ENCODE data around the gene OR8D1.
"Not testable (repeated sequence)": the region's sequence is repeated elsewhere in the genome, so short reads cannot be mapped to it uniquely, and the experiment has no call there.

The OR8D1 gene

DNA sequence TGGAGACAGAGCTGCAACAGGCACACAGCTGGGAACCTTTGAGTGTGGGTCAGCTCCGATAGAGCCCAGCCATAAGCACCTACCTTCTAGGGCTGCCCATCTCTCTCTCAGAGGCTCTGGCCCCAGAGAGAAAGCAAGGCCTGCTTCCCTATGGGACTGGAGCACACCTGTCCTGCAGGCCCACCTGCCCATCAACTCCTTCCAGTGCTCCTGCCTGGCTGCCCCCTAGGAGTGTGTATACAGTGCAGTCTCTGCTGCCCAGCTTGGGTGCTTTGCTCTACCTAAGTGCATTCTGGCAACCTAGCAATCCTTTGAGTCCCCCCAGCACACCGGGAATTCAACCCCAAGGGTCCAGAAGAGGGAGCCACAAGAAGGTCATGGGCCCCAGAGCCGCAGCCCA, 36.5 kb downstream of the OR8D1 start:
- no peaks in the 10 kb centered on the region for H3K36me3 ChIP-seq (ENCODE audit: control insufficient read depth, insufficient read depth, low read length)
- no peak overlapping the region for H3K27ac ChIP-seq (ENCODE audit: low read depth, low read length)
- no peak overlapping the region for H3K9ac ChIP-seq (ENCODE audit: low read length)
- no peaks in the 10 kb centered on the region for H3K4me1 ChIP-seq (ENCODE audit: control insufficient read depth, insufficient read depth, low read length)
- H3K4me3 ChIP-seq (ENCODE audit: low read length), result no peak overlapping the region
- no peaks in the 10 kb centered on the region for H3K27me3 ChIP-seq (ENCODE audit: control insufficient read depth, insufficient read depth, low read length)

DNA sequence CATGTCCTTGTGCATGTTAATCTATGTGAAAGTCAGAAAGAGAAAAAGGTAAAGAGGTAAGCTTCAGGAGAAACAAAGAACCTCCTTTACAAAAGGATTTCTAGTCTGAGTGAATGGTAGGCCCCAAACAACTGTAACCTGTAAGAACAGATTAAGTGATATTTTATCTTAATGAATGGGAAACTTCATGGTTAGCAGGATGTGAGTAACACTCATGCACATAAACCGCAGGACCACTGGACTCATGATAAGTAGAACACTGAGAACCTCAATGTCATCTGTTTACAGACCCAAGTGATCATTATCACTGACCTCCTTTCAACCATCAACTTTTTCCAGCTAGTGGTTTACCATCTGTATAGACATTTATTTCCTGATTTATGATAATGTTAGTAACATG, 37.7 kb downstream of the OR8D1 start:
- no peak overlapping the region for H3K27ac ChIP-seq (ENCODE audit: low read depth, low read length)
- no peaks in the 10 kb centered on the region for H3K4me1 ChIP-seq (ENCODE audit: control insufficient read depth, insufficient read depth, low read length)
- no peak overlapping the region for H3K9ac ChIP-seq (ENCODE audit: low read length)
- no peaks in the 10 kb centered on the region for H3K36me3 ChIP-seq (ENCODE audit: control insufficient read depth, insufficient read depth, low read length)
- H3K4me3 ChIP-seq (ENCODE audit: low read length), result no peak overlapping the region
- H3K27me3 ChIP-seq (ENCODE audit: control insufficient read depth, insufficient read depth, low read length), result no peaks in the 10 kb centered on the region

DNA sequence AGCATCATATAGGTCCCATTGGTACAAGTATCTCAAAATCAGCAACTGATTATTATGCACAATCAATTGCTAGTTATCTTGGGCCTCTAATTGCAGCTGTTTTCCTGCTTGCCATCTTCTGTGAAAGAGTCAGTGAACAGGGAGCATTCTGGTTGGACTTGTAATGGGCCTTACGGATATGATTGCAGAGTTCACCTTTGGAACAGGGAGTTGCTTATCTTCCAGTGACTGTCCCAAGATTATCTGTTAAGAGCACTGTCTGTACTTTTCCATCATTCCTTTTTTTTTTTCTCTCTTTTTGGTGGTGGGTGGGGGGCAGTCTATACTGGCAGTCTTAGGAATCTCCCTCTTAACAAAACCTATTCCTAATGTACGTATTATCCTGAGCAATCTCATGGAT, 39.7 kb downstream of the OR8D1 start:
- Histone ChIP-seq H3K4me1 (ENCODE audit: control insufficient read depth, insufficient read depth, low read length) (no peaks in the 10 kb centered on the region), H3K4me3 (ENCODE audit: low read length) (no peak overlapping the region), H3K27ac (ENCODE audit: low read depth, low read length) (no peak overlapping the region), H3K27me3 (ENCODE audit: control insufficient read depth, insufficient read depth, low read length) (no peaks in the 10 kb centered on the region), H3K36me3 (ENCODE audit: control insufficient read depth, insufficient read depth, low read length) (no peaks in the 10 kb centered on the region), H3K9ac (ENCODE audit: low read length) (no peak overlapping the region)

DNA sequence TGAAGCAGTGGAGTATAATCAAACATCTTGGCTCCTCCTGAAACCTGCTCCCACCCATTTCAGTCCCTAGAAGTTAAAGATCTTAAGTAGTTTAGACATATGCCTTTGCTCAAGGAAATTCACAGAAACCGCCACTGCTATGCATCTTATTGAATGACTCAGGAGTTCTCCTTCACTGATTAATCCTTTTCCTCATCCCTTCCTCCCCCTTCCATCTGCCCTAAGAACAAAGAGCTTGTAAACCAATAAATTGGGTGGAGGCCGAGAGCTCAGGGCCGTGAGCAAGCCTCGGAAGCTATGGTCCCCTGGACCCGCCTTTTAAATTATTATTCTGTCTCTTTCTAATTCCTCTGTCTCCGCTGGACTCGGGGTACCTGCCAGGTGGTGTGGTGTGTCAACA, 42.9 kb downstream of the OR8D1 start:
- H3K4me1 ChIP-seq (ENCODE audit: control insufficient read depth, insufficient read depth, low read length); H3K27me3 ChIP-seq (ENCODE audit: control insufficient read depth, insufficient read depth, low read length); H3K27ac ChIP-seq (ENCODE audit: low read depth, low read length); H3K36me3 ChIP-seq (ENCODE audit: control insufficient read depth, insufficient read depth, low read length); H3K4me3 ChIP-seq (ENCODE audit: low read length); H3K9ac ChIP-seq (ENCODE audit: low read length): not testable (repeated sequence)

DNA sequence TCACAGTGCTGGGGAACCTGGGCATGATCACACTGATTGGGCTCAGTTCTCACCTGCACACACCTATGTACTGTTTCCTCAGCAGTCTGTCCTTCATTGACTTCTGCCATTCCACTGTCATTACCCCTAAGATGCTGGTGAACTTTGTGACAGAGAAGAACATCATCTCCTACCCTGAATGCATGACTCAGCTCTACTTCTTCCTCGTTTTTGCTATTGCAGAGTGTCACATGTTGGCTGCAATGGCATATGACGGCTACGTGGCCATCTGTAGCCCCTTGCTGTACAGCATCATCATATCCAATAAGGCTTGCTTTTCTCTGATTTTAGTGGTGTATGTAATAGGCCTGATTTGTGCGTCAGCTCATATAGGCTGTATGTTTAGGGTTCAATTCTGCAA, 48.7 kb downstream of the OR8D1 start:
- not testable (repeated sequence) for H3K27ac ChIP-seq (ENCODE audit: low read depth, low read length); H3K9ac ChIP-seq (ENCODE audit: low read length); H3K4me1 ChIP-seq (ENCODE audit: control insufficient read depth, insufficient read depth, low read length); H3K27me3 ChIP-seq (ENCODE audit: control insufficient read depth, insufficient read depth, low read length); H3K4me3 ChIP-seq (ENCODE audit: low read length); H3K36me3 ChIP-seq (ENCODE audit: control insufficient read depth, insufficient read depth, low read length)

DNA sequence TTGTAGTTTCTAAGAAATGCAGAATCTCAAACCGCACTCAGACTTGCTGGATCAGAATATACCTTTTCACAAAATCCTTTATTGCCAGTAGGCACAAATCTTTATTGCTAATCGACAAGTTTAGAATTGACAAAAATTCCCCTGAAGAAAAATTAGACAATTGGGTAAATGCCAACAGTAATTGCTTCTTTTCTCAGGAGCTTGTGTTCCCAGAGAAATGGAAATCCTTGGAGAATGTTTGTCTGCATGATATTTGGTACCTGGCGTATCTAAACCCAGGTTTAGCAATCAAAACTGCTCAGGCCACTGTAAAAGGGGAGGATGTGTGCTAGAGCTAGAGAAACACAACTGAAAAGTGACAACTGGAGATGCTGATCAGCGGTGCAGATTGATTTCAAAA, 57.7 kb downstream of the OR8D1 start, which contains the start of gene OR8G5:
Gene OR8G5, plus strand, starts transcription at position 301 of the 400 bp plus-strand sequence. CDS start 8,556 bp downstream, outside the sequence.
- no peaks in the 10 kb centered on the region for H3K36me3 ChIP-seq (ENCODE audit: control insufficient read depth, insufficient read depth, low read length)
- H3K9ac ChIP-seq (ENCODE audit: low read length), result no peak within 1 kb of the TSS
- no peaks in the 10 kb centered on the region for H3K27me3 ChIP-seq (ENCODE audit: control insufficient read depth, insufficient read depth, low read length)
- H3K27ac ChIP-seq (ENCODE audit: low read depth, low read length), result no peak within 1 kb of the TSS
- no peak within 1 kb of the TSS for H3K4me3 ChIP-seq (ENCODE audit: low read length)
- H3K4me1 ChIP-seq (ENCODE audit: control insufficient read depth, insufficient read depth, low read length), result no peaks in the 10 kb centered on the region

All from rectal smooth muscle tissue (tissue), 1 donor.